GM21367 (cell line): Measurements from ENCODE around the gene FNIP1.
"Not testable (repeated sequence)": the region's sequence is repeated elsewhere in the genome, so short reads cannot be mapped to it uniquely, and the experiment has no call there.

Source experiments
- ATAC-seq: cut with Tn5 transposase; IDR thresholded peaks from one replicate; pipeline ENCODE4 v1.9.1; 2021; ENCODE audit not compliant: unreplicated experiment

The FNIP1 gene

DNA sequence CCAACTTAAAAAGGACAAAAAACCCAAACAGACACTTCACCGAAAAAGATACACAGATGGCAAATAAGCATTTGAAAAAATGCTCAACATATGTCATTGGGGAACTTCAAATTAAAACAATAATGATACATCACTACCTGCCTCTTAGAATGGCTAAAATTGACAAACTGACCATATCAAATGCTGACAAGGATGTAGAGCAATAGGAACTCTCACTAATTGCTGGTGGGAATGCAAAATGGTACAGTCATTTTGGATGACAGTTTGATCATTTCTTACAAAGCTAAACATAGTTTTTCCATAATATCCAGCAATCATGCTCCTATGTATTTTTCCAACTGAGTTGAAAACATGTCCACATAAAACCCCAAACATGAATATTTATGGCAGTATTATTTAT lies 102.9 kb downstream of the FNIP1 start:
- ATAC-seq = no peak

DNA sequence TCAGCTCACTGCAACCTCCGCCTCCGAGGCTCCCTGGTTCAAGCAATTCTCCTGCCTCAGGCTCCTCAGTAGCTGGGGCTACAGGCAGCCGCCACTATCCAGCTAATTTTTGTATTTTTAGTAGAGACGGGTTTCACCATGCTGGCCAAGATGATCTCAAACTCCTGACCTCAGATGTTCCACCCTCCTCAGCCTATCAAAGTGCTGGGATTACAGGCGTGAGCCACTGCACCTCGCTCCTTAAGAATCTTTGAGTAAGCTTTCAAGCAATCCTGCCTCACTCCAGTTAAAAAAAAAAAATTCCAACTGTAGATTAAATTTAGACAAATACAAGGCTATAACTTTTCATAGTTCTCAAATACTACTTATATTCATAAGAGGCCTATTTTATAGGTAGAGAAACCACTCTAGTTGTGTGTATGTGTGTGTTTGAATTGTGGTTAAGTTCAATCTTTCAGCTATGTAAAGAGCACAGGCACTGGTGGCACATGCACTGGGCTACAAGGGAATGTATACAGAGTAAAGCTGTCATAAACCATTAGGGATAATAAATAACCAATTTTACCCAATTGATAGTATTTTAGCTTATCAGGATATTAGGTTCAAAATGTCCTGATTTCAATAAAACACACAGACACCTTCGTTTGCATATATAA lies 111.2 kb downstream of the FNIP1 start:
- no peak for ATAC-seq

DNA sequence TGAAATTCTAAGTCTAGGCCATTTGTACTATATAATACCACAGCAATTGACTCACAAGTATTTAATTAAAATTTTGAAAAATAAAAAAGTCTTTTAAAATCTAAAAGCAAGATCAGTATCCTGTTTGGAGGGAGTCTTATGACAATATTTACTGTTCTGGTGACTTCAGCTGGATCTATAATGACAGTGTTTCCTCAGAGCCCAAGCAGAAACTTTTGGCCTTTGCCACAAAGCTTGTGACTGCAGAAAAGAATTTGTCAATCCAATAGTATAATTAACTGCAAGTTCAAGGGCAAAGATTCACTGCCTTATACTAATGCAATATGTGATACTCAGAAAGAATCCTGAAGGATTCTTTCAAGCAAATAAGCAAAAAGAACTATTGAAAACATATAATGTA lies 112.2 kb downstream of the FNIP1 start:
- ATAC-seq = no peak

DNA sequence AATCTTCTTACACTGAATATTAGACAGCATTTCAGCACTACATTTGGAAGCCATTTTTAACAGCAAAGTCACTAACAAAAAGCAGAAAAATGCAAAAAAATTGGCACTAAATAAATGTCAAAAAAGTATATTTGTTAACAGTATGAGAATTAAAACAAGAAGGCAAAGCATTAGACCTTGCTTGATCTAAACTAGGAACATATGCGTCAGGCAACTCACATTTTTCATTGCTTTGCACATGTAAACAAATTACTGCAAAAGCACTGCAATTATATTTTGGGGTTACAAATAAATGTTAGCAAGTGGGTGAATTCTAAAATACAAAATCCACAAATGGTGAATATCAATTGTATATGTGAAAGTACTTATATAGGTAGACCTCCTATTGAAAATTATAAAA lies 112.8 kb downstream of the FNIP1 start:
- ATAC-seq = no peak

DNA sequence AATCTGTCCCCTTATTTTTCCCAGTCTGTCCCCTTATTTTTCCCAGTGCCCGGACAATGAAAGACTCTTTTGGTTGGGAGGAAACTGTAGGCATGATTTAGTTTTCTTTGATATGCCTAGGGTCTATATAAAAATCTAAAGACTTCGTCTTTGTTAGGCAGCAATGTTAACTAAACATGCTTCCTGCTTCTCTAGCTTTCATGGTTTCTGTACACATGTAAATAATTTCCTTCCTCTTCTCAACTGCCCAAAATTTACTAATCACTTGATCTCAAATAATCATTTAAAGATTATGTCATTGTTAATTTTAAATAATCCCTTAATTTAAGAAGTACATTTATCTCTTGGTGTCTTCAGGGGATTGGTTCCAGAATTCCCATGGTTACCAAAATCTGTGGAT lies 114.0 kb downstream of the FNIP1 start:
- ATAC-seq = no peak

DNA sequence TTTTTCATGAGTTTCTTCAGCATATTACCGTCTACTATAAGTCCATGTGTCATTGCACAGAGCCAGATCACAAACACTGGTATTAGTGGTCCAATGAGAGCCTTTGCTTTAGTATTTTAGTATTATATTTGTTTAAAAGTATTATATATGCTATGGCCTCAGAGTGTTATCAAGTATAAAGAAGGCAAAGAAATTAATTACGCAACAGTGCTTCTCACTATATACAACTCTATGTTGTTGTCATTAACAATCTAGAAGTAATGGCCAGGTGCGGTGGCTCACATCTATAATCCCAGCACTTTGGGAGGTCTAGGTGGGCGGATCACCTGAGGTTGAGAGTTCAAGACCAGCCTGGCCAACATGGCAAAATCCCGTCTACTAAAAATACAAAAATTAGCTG lies 114.6 kb downstream of the FNIP1 start:
- ATAC-seq = no peak

DNA sequence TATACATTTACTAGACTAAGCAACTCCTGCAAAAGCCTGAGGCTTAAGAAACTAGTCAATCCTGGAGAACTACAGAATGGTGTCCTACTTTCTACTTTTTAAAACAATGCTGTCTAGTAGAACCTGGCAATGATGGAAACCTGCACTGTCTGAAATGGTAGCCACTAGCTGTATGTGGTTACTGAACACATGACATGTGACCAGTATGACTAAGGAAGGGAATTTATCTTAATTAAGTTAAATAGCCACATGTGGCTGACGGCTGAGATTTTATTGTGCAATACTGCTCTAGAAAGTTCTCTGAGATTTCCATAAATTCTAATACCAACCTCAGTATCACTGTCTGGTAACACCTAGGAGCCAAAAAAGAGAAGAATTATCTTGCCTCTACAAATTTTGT lies 116.9 kb downstream of the FNIP1 start:
- ATAC-seq = no peak

DNA sequence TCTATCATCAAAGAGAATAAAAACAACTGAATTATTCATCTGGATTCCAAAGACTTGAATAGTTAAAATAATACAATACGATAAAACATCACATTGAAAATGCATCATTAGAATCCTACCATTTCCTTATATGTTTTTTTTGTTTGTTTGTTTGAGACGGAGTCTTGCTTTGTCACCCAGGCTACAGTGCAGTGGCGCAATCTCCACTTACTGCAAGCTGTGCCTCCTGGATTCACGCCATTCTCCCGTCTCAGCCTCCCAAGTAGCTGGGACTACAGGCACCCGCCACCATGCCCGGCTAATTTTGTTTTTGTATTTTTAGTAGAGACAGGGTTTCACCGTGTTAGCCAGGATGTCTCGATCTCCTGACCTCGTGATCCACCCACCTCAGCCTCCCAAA lies 118.5 kb downstream of the FNIP1 start:
- ATAC-seq = not testable (repeated sequence)

DNA sequence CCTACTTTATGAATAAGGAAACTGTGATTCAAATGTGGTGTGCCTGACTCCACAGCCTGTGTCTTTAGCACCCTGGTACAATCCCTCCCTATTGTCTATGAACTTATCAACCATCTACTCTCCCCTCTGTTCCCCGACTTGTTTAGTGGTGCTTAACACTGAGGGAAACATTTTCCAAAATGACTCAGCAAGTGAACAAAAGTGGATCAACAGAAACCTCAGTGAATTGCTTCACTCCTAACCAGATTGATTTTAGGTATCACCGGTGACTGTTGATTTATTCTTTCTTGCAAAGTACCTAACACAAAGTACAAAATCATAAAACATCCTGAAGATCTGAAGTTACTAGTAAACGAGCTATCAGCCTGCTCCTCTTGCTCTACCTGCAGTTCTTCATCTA lies 119.7 kb downstream of the FNIP1 start:
- ATAC-seq = no peak

DNA sequence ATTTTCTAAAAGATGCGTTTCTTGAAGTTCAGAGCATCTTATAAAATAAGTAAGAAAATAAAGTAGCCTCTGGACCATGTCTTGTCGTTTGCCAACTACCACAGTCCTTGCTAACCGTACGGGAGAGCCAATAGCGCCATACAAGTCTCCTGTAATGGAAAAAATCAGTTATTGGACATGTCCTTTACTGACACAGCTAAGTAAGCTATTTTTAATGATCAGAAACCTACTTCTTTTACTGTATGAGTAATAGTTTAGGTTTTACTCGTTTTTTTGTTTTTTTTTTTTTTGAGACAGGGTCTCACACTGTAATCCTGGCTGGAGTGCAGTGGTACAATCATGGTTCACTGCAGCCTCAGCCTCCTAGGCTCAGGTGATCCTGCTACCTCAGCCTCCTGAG lies 124.0 kb downstream of the FNIP1 start:
- ATAC-seq = no peak

DNA sequence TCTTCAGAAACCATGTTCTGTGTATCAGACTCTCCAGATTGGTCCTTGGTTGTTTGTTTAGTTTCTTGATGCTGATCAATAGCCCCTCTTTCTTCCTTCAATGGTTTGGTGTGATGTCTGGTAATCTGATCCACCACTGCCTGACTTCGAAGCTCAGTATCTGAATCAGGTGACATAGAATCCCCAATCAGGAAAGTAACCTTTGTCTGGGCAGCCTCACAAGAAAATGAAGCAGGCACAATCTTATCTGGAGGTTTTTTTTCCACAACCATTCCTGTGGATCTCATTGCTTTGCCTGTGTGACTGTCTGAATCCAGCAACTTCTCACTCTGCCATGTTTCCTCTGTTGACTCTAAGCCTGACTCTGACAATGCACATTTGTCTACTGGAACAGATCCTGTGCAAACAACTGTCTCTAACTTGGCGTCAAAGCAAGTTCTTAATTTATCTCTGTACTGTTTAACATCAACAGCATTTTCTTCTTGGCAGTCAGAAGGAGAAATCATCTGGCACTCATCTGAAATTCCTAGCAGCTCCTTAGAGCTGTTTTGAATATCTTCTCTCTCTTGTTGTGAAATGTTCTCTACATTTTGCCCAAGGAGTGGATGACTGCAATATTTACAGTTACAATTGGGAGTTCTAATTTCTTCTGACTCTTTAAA lies 124.7 kb downstream of the FNIP1 start:
- ATAC-seq = no peak

DNA sequence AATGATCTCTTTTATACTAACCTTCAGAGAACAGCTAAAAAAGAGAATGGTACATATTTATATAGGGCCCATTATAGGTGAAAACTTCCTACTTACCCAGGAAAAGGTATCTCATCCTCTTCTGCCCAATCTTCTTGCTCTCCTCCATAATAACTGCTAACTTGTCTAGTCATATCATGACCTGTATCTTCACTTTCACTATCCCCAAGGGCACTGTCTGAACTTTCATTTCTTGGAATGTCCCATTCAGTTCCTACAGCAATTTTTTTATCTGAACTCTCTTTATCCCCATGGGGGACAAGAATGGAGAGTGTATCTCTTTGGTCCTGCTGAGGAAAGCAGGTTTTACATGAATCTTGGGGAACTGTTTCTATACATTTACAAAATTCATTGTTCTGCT lies 125.4 kb downstream of the FNIP1 start:
- peak; percentile 35 for ATAC-seq

DNA sequence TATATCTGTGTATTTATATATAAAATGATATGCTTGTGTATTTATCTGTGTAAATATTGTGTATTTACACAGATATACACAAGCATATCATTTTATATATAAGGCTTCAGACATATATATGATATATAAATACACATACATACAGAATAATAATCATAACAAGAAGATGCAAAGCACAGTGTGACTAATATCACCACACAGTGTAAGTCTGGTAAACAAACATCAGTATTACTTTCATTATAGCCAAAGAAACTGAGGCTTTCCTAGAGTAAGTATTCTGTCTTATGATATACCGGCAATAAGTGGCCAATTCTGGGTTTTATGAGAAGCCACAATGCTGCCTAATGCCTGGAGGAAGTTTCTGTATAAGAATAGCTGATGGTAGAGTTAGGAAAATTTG lies 131.9 kb downstream of the FNIP1 start:
- no peak for ATAC-seq

DNA sequence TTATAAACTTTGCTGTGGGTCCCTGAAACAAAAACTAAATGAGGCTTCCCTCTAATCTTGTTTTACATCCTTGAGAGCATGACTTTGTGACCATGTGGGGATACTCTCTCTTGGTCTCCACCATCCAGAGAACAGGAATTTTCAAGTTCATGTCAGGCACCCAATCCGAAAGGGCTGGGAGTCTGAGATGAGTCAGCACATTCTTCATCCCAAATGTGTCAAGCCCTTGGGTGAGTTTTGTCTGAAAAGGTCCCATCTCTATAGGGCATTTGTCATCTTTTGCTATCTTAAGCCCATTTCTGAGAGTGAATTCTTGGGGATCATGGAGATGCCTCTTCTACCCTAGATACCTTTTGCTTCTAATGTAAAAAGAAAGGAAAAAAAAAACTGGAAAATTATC lies 134.9 kb downstream of the FNIP1 start:
- no peak for ATAC-seq

DNA sequence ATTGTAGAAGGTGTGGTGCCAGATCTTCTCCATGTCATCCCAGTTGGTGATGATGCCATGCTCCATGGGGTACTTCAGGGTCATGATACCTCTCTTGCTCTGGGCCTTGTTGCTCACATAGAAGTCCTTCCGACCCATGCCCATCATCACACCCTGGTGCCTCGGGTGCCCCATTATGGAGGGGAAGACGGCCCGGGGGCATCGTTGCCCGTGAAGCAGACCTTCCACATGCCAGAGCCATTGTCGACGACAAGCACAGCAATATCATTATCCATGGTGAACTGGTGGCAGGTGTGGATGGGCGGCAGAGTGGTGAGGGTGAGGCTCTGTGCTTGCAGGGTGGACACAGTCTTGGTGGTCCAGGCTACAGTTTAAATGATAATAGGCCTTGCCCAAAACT lies 137.0 kb downstream of the FNIP1 start:
- ATAC-seq = no peak

DNA sequence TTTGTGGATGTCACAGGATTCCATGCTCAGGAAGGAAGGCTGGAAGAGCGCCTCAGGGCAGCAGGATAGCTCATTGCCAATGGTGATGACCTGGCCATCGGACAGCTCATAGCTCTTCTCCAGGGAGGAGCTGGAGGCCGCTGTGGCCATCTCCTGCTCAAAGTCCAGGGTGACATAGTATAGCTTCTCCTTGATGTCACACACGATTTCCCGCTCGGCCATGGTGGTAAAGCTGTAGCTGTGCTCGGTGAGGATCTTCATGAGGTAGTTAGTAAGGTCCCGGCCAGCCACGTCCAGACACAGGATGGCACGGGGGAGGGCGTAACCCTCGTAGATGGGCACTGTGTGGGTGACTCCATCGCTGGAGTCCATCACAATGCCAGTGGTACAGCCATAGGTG lies 137.5 kb downstream of the FNIP1 start:
- ATAC-seq = no peak

DNA sequence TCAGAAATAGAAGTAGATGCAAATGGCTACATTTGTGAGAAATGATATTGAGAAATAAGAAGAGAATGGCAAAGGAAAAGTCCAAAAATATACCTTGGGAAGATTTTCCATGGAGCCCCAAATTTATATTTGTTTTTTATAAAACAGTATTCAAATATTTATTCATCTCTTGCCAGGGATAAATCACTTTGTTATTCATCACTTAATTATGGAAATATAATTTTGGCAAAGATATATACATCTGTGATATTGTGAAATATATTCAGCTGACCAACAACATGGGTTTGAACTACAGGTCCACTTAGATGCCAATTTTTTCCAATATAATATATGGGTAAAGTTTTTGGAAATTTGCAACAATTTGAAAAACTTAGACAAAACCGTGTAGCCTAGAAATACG lies 142.0 kb downstream of the FNIP1 start:
- ATAC-seq = no peak

DNA sequence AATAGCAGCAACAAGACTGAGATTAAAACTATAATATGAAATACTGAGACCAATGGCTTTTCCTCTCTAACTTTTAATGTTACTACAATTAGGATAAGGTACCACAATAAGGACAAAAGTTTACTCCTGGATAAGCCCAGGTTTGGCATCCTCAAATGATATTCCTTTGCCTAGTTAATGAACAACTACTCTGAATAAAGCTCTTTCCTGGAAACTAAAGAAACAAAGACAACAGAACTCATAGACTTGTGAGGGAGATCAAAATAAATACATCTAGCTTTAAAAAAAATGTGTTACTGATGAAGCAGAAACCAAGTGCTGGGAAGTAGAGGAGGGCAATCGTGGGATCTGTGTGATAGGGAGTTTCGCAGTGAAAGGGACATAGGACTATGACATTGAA lies 142.5 kb downstream of the FNIP1 start:
- no peak for ATAC-seq

DNA sequence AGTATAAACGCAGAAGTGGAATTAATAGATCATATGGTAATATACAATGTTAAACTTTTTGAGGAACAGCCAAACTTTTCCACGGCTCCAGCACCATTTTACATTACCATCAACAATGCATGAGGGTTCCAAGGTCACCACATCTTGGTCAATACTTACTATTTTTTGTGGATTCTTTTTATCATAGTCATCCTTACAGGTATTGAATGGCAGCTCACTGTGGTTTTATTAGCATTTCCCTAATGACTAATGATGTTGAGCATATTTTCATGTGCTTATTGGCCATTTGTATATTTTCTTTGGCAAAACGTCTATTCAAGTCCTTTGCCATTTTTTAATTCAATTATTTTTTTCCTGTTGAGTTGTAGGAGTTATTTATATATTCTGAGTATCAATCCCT lies 147.7 kb downstream of the FNIP1 start:
- ATAC-seq = no peak

DNA sequence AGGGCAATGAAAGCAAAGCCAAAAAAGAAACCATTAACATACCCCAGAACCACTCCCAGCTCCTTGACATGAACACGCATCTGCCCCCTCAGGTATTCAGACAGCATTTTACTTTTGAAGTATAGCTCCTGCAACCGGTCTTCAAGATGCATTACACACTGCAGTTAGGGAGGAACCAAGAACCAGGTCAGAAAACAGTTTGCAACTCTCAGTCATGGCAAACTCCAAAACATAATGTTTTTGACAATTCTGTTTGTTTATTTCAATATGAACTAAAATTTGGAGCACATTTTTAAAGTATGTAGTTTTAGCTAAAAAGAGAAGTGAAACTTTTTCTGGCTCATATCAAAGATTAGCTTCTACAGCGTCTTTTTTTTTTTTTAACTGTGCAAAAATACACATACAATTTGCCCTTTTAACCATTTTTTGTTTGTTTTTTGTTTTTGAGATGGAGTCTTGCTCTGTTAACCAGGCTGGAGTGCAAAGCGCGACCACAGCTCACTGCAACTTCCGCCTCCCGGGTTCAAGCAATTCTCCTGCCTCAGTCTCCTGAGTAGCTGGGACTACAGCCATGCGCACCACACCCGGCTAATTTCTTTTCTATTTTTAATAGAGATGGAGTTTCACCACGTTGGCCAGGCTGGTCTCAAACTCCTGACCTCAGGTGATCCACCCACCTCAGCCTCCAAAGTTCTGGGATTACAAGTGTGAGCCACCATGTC lies 149.6 kb downstream of the FNIP1 start:
- ATAC-seq = peak; percentile 82

DNA sequence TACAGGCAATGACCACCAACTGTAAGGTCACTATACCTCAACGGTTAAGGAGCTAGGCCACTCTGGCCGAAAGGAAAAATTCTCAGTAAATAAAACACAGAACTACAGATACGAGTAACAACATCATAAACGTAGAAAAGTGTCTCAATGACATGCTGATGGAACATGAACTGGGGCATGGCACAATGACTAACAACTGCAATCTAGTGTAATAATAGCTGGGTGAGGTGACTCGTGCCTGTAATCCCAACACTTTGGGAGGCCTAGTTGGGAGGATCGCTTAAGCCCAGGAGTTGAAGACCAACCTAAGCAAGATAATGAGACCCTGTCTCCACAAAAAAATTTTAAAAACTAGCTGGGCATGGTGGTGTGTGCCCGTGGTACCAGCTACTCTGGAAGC lies 152.0 kb downstream of the FNIP1 start:
- no peak for ATAC-seq

DNA sequence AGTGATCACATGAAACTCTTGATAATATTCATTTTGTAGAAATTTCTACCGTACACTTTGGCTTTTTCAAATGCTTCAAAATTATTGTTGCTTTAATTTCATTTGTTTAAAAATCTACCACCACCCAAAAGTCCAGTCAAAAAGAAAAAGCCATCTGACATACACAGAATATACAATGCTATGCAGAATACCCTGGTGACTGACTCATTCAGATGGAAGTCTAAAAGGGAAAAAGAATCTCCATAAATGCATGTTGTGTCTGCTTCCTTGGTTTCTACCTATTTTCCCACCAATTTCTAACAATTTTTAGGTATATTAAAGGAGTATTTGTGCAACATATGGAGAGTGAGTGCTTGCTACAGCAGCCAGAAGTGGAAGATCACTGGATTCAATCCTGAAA lies 152.4 kb downstream of the FNIP1 start:
- ATAC-seq = no peak
